ENCODE data around the gene PDE4B. TPM values are rescaled to one million over a fixed set of nuclear protein-coding genes. Genes with fewer than 3 reads are reported as not detected.

The PDE4B gene
- total and polyA plus RNA-seq, 10 of the 15 experiments (the other 5 are each of a cell fraction or from before 2014, with no cell fraction given): 3.0 to 13.2 (median 5.7) TPM

GRCh38 chr1:66025188-66025587, 232.5 kb downstream of the PDE4B start:
- FAIRE-seq (no peak), DNase-seq (ENCODE audit: low read depth, low spot score) (no peak), ATAC-seq (no peak)
- ChIA-PET CTCF (no interaction called here), POLR2A (no interaction called here), RAD21 (ENCODE audit: unreplicated experiment) (no interaction called here), SMC1A (ENCODE audit: uncharacterized antibody, unreplicated experiment) (no interaction called here)
- TF ChIP-seq JUND (IDR thresholded peaks at IDR 0.05; ENCODE audit: low read depth, low read length) (no peak), ZNF384 (IDR thresholded peaks at IDR 0.05; ENCODE audit: borderline replicate concordance, low read depth, low read length) (no peak), POLR2A (IDR thresholded peaks at IDR 0.05; ENCODE audit: low read depth, low read length) (no peak), TAF1 (IDR thresholded peaks at IDR 0.05; ENCODE audit: borderline replicate concordance, low read depth, low read length) (no peak), KLF5 (IDR thresholded peaks at IDR 0.05; ENCODE audit: partially characterized antibody) (no peak), TARDBP (IDR thresholded peaks at IDR 0.05; ENCODE audit: borderline replicate concordance) (no peak), HDAC6 (IDR thresholded peaks at IDR 0.05; ENCODE audit: unreplicated experiment) (no peak), PAX8 (IDR thresholded peaks at IDR 0.05) (no peak), POU2F2 (IDR thresholded peaks at IDR 0.05; ENCODE audit: borderline replicate concordance, low read depth, low read length) (no peak), SMC3 (IDR thresholded peaks at IDR 0.05; ENCODE audit: borderline replicate concordance, low read length) (no peak), ETV6 (conservative IDR thresholded peaks at IDR 0.05 in 1 of 2, IDR thresholded peaks at IDR 0.05 in 1 of 2; ENCODE audit: borderline replicate concordance in 1 of 2, low read depth in 1 of 2) (no peak), DPF2 (IDR thresholded peaks at IDR 0.05) (no peak), TCF7 (IDR thresholded peaks at IDR 0.05; ENCODE audit: borderline replicate concordance) (no peak), NFXL1 (IDR thresholded peaks at IDR 0.05; ENCODE audit: borderline replicate concordance) (no peak), NR2C1 (IDR thresholded peaks at IDR 0.05) (no peak), ZNF24 (IDR thresholded peaks at IDR 0.05) (no peak), POLR2AphosphoS5 (IDR thresholded peaks at IDR 0.05; ENCODE audit: low read length) (no peak), LARP7 (IDR thresholded peaks at IDR 0.05) (no peak), ZNF217 (IDR thresholded peaks at IDR 0.05) (no peak)
- intact Hi-C loops (cut with micrococcal nuclease; ENCODE audit: unreplicated experiment) (no loop called here), in situ Hi-C loops (cut with MboI) (no loop called here)
- H3K4me2 ChIP-seq (ENCODE audit: control insufficient read depth, insufficient read depth): no peak overlapping the region
- no peak overlapping the region for H3K9ac ChIP-seq (ENCODE audit: control insufficient read depth, insufficient read depth, low read length)
- H3K27ac ChIP-seq (ENCODE audit: control insufficient read depth, insufficient read depth): no peak overlapping the region
- no peaks in the 10 kb centered on the region for H3K9me3 ChIP-seq (replicated peaks; ENCODE audit: control insufficient read depth, insufficient read depth, low read length)
- H3K4me3 ChIP-seq: no peak overlapping the region
- H3K27me3 ChIP-seq (replicated peaks in 1 of 2; ENCODE audit: control insufficient read depth in 2 of 2, insufficient read depth in 2 of 2, low read length in 1 of 2): no peaks in the 10 kb centered on the region
- no peaks in the 10 kb centered on the region for H4K20me1 ChIP-seq (ENCODE audit: control insufficient read depth, insufficient read depth)
- no peak overlapping the region for H2AFZ ChIP-seq (ENCODE audit: control insufficient read depth, low read depth, low read length)
- no peaks in the 10 kb centered on the region for H3K4me1 ChIP-seq (ENCODE audit: control insufficient read depth, insufficient read depth, low read length)
- H3K36me3 ChIP-seq (ENCODE audit: control insufficient read depth in 2 of 2, insufficient read depth in 2 of 2, low read length in 1 of 2): no peaks in the 10 kb centered on the region
- H3K79me2 ChIP-seq (ENCODE audit: control insufficient read depth, insufficient read depth, low read length): no peaks in the 10 kb centered on the region
- BruUV-seq (replicated peaks): no TSS peak

All from GM12878 (cell line).